Chondrocyte (in vitro differentiated cells): ENCODE data around the gene GNAI2. TPM values are rescaled to one million over a fixed set of nuclear protein-coding genes. Genes with fewer than 3 reads are reported as not detected.
A peak's percentile ranks its signal among the peaks of the same experiment; 100 is the strongest.

Experiments
- DNase-seq: peaks from one replicate; pipeline ENCODE4 v3.0.0; 2021; ENCODE audit warnings: mixed read lengths, low spot score
- H3K27ac Mint-ChIP-seq: one replicate; pipeline ENCODE4 v1.8.0; 2021; ENCODE audit warnings: mild to moderate bottlenecking, moderate library complexity, mixed read lengths; ENCODE audit not compliant: unreplicated experiment
- H3K27me3 Mint-ChIP-seq: 2 replicates; pipeline ENCODE4 v1.8.0; 2021; ENCODE audit warnings: low read depth, mixed read lengths
- H3K36me3 Mint-ChIP-seq: 2 replicates; pipeline ENCODE4 v1.8.0; 2021; ENCODE audit warnings: low read depth, mixed read lengths
- H3K4me1 Mint-ChIP-seq: 2 replicates; pipeline ENCODE4 v1.8.0; 2021; ENCODE audit warnings: low read depth, mild to moderate bottlenecking, mixed read lengths
- H3K4me3 Mint-ChIP-seq: one replicate; pipeline ENCODE4 v1.8.0; 2021; ENCODE audit warnings: mild to moderate bottlenecking, moderate library complexity, mixed read lengths; ENCODE audit not compliant: unreplicated experiment
- H3K9me3 Mint-ChIP-seq: 2 replicates; pipeline ENCODE4 v1.8.0; 2021; ENCODE audit warnings: low read depth, mixed read lengths
- CTCF ChIP-seq: fragments of 200-600 bp; sonication (generic); IDR thresholded peaks from 2 replicates; pipeline ENCODE4 v1.5.0; 2021; ENCODE audit warnings: antibody characterized with exemption, mild to moderate bottlenecking, moderate library complexity
- total RNA-seq: library from RNA; stranded (reverse); gene quantifications from 3 replicates; pipeline ENCODE4 v1.2.1, GENCODE V29; 2021

Gene GNAI2
- total RNA-seq, 1 donor from 2014 or later: 444 TPM

DNA sequence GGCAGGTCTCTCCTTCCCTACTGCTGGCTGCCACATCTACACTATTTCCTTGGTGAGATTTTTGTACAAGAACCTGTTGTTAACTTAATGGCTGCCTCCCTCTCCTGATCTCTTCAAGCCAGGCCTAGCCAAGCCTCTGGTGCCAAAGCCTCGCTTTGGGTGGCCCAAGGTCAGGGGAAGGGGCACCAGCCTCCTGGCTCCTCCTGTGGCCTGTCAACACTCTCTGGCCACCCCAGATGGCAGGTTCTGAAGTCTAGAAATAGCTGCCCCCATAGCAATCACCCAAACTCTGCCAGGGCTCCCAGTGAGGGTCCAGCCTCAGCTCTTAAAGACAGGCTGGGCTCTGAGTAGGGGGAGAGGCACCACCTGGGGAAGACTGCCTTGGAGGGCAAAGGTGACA lies 51.3 kb downstream of the GNAI2 start:
- Mint-ChIP-seq H3K4me3 (no peak overlapping the region), H3K9me3 (no peaks in the 10 kb centered on the region), H3K27me3 (no peaks in the 10 kb centered on the region), H3K36me3 (peaks cover 5% of the 10 kb centered on the region), H3K4me1 (peaks cover 6% of the 10 kb centered on the region), H3K27ac (no peak overlapping the region)
- no peak for DNase-seq
- TF ChIP-seq CTCF: no peak

DNA sequence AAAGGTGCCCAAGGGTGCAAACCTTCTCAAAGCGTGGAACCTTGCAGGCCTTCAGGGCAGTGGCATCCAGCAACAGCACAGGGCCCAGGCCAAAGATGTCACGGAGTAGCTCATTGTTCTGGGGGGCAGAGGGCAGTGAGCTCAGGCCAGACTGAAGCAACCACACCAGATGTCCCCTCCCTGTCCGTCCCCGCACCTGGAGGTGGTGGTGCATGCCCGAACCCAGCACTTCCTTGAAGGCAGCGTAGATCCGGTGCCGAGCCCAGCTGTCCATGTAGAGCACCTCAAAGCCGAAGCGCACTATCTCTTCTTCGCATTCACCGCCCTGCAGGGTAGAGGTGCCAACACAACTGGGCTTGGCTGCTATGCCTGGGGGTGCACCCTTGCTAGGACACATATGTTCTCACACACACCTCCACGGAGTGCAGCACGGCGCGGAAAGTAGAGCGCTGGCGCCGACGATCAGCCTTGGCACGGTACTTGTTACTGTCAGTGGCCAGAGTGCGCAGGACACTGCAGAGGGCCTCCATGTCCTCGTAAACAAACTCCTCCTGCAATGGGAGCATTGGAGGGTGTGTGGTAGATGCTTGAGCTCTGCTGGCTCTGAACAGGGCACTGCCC lies 52.5 kb downstream of the GNAI2 start:
- TF ChIP-seq CTCF: no peak
- Mint-ChIP-seq H3K27me3 (no peaks in the 10 kb centered on the region), H3K4me1 (peaks cover 16% of the 10 kb centered on the region), H3K9me3 (no peaks in the 10 kb centered on the region), H3K4me3 (no peak overlapping the region), H3K27ac (no peak overlapping the region), H3K36me3 (peaks cover 5% of the 10 kb centered on the region)
- DNase-seq: no peak

DNA sequence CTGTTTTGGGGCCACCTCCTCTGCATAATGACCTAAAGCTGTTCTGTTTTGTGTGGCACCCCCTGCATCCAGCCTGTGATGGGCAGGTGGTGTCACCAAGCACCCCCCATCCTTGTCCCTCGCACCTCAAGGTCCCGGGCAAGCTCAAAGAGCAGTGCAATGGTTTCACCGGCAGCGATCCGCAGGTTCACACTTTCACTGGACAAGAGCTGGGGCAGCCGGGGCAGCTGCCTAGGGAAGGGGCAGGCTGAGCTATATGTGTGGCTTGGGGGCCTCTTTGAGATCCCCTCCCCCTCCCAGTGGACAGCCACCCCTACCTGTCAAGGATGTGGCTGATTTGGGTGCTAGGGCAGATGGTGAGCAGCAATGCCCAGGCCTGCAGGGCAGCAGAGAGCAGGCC lies 53.1 kb downstream of the GNAI2 start:
- H3K36me3 Mint-ChIP-seq: peaks cover 5% of the 10 kb centered on the region
- H3K9me3 Mint-ChIP-seq: no peaks in the 10 kb centered on the region
- DNase-seq: no peak
- no peak overlapping the region for H3K4me3 Mint-ChIP-seq
- H3K27ac Mint-ChIP-seq: no peak overlapping the region
- no peak for TF ChIP-seq CTCF
- H3K4me1 Mint-ChIP-seq: peaks cover 16% of the 10 kb centered on the region
- H3K27me3 Mint-ChIP-seq: no peaks in the 10 kb centered on the region

GRCh38 chr3:50290161-50290641 lies 54.2 kb downstream of the GNAI2 start:
- H3K27ac Mint-ChIP-seq: no peak overlapping the region
- no peaks in the 10 kb centered on the region for H3K9me3 Mint-ChIP-seq
- H3K36me3 Mint-ChIP-seq: peaks cover 5% of the 10 kb centered on the region
- DNase-seq: no peak
- H3K27me3 Mint-ChIP-seq: no peaks in the 10 kb centered on the region
- H3K4me1 Mint-ChIP-seq: peaks cover 16% of the 10 kb centered on the region
- no peak for TF ChIP-seq CTCF
- H3K4me3 Mint-ChIP-seq: no peak overlapping the region

- Mint-ChIP-seq H3K9me3 (no peaks in the 10 kb centered on the region), H3K27ac (peak within 1 kb of the TSS; percentile 98), H3K27me3 (no peaks in the 10 kb centered on the region), H3K4me1 (peaks cover 16% of the 10 kb centered on the region), H3K36me3 (peaks cover 5% of the 10 kb centered on the region), H3K4me3 (peak within 1 kb of the TSS; percentile 75)
- DNase-seq: peak; percentile 99
- TF ChIP-seq CTCF: peak; percentile 7
Observed at GRCh38 chr3:50292159-50293078, 56.4 kb downstream of the GNAI2 start, which contains the start of gene IFRD2. IFRD2 (minus strand) TSS chr3:50292429; CDS start chr3:50292274, 155 bp downstream.
